H9 (cell line): Measurements from ENCODE around the gene SLC35B2. TPM values are rescaled to one million over a fixed set of nuclear protein-coding genes. Genes with fewer than 3 reads are reported as not detected.

Experiments used
- DNase-seq: peaks from one replicate; pipeline ENCODE4 v3.0.0-alpha.2; 2017
- H2AFZ ChIP-seq: one replicate; pipeline ENCODE4 v1.6.1; 2013; ENCODE audit warnings: mild to moderate bottlenecking, low read length, control low read depth, moderate library complexity
- H2AK5ac ChIP-seq: 2 replicates; pipeline ENCODE4 v1.6.1; 2013; ENCODE audit warnings: low read length, control low read depth, mixed read lengths; ENCODE audit not compliant: insufficient read length
- H2BK120ac ChIP-seq: one replicate; pipeline ENCODE4 v1.6.1; 2013; ENCODE audit warnings: low read depth, mild to moderate bottlenecking, low read length, control low read depth, inconsistent platforms; ENCODE audit not compliant: poor library complexity, severe bottlenecking
- H2BK12ac ChIP-seq: 2 replicates; pipeline ENCODE4 v1.6.1; 2013; ENCODE audit warnings: low read length, control low read depth, mixed read lengths, low read depth; ENCODE audit not compliant: insufficient read length
- H2BK15ac ChIP-seq: 2 replicates; pipeline ENCODE4 v1.6.1; 2013; ENCODE audit warnings: low read depth, low read length, control low read depth
- H2BK20ac ChIP-seq: one replicate; pipeline ENCODE4 v1.6.1; 2013; ENCODE audit warnings: low read depth, mild to moderate bottlenecking, low read length, control low read depth, inconsistent platforms; ENCODE audit not compliant: poor library complexity, severe bottlenecking
- H2BK5ac ChIP-seq: 2 replicates; pipeline ENCODE4 v1.6.1; 2013; ENCODE audit warnings: low read length, control low read depth, mixed read lengths; ENCODE audit not compliant: insufficient read length
- H3K14ac ChIP-seq: 2 replicates; pipeline ENCODE4 v1.6.1; 2013; ENCODE audit warnings: low read length, control low read depth; ENCODE audit not compliant: insufficient read depth
- H3K18ac ChIP-seq: 2 replicates; pipeline ENCODE4 v1.6.1; 2013; ENCODE audit warnings: low read depth, mild to moderate bottlenecking, mixed read lengths, low read length, control low read depth; ENCODE audit not compliant: insufficient read length
- H3K23ac ChIP-seq: 2 replicates; pipeline ENCODE4 v1.6.1; 2013; ENCODE audit warnings: low read length, control low read depth, mixed read lengths, low read depth; ENCODE audit not compliant: insufficient read length
- H3K23me2 ChIP-seq: 2 replicates; pipeline ENCODE4 v1.6.1; 2013; ENCODE audit warnings: low read depth, mild to moderate bottlenecking, mixed read lengths, low read length, control low read depth; ENCODE audit not compliant: insufficient read length, poor library complexity, severe bottlenecking
- H3K27ac ChIP-seq: 2 replicates; pipeline ENCODE4 v1.5.1; 2013; ENCODE audit warnings: low read length, control low read depth, mixed read lengths, low read depth; ENCODE audit not compliant: insufficient read length
- H3K27me3 ChIP-seq: 2 replicates; pipeline ENCODE4 v1.6.1; 2013; ENCODE audit warnings: low read length, control low read depth, inconsistent platforms; ENCODE audit not compliant: insufficient read depth
- H3K4ac ChIP-seq: 2 replicates; pipeline ENCODE4 v1.6.1; 2013; ENCODE audit warnings: low read depth, mild to moderate bottlenecking, control low read depth, inconsistent platforms, low read length, moderate library complexity
- H3K4me1 ChIP-seq: 2 replicates; pipeline ENCODE4 v1.6.1; 2013; ENCODE audit warnings: low read length, control low read depth, inconsistent platforms; ENCODE audit not compliant: insufficient read depth
- H3K4me2 ChIP-seq: 2 replicates; pipeline ENCODE4 v1.6.1; 2013; ENCODE audit warnings: low read length, control low read depth, mixed read lengths; ENCODE audit not compliant: insufficient read length, insufficient read depth
- H3K56ac ChIP-seq: 2 replicates; pipeline ENCODE4 v1.6.1; 2013; ENCODE audit warnings: low read depth, mild to moderate bottlenecking, mixed read lengths, low read length, control low read depth; ENCODE audit not compliant: insufficient read length
- H3K79me1 ChIP-seq: 2 replicates; pipeline ENCODE4 v1.6.1; 2013; ENCODE audit warnings: low read depth, mild to moderate bottlenecking, moderate library complexity, low read length, control low read depth, inconsistent platforms; ENCODE audit not compliant: insufficient read depth, poor library complexity, severe bottlenecking
- H3K79me2 ChIP-seq: 2 replicates; pipeline ENCODE4 v1.6.1; 2013; ENCODE audit warnings: low read length, control low read depth, inconsistent platforms; ENCODE audit not compliant: insufficient read depth
- H3K9ac ChIP-seq: 2 replicates; pipeline ENCODE4 v1.6.1; 2013; ENCODE audit warnings: low read length, control low read depth, mixed read lengths; ENCODE audit not compliant: insufficient read length; ENCODE audit errors: extremely low read depth
- H3K9me3 ChIP-seq: one replicate; pipeline ENCODE4 v1.6.1; 2013; ENCODE audit warnings: low read depth, low read length, inconsistent platforms; ENCODE audit not compliant: control insufficient read depth
- H3T11ph ChIP-seq: one replicate; pipeline ENCODE4 v1.6.1; 2013; ENCODE audit warnings: mild to moderate bottlenecking, low read length, control low read depth, inconsistent platforms
- H4K20me1 ChIP-seq: one replicate; pipeline ENCODE4 v1.6.1; 2013; ENCODE audit not compliant: control insufficient read depth, insufficient read length, insufficient read depth
- H4K5ac ChIP-seq: 2 replicates; pipeline ENCODE4 v1.6.1; 2013; ENCODE audit warnings: low read depth, mild to moderate bottlenecking, mixed read lengths, low read length, control low read depth; ENCODE audit not compliant: insufficient read length
- H4K8ac ChIP-seq: replicated peaks from 2 replicates; pipeline ENCODE4 v1.6.1; 2013; ENCODE audit warnings: low read length, control low read depth, mixed read lengths, low read depth; ENCODE audit not compliant: insufficient read length
- H4K91ac ChIP-seq: 2 replicates; pipeline ENCODE4 v1.6.1; 2013; ENCODE audit warnings: low read depth, mild to moderate bottlenecking, moderate library complexity, mixed read lengths, low read length, control low read depth; ENCODE audit not compliant: insufficient read length
- H3K27ac Mint-ChIP-seq, 3 experiments: 2 replicates in 2 of 3; 3 replicates in 1 of 3; pipeline ENCODE4 v1.8.0; 2020 to 2021; ENCODE audit warnings: mixed read lengths in 3 of 3, mild to moderate bottlenecking in 1 of 3, moderate library complexity in 1 of 3
- H3K27me3 Mint-ChIP-seq: 2 replicates; pipeline ENCODE4 v1.8.0; 2021; ENCODE audit warnings: low read depth, mild to moderate bottlenecking, moderate library complexity, mixed read lengths
- H3K36me3 Mint-ChIP-seq, 3 experiments: 2 replicates in 2 of 3; 3 replicates in 1 of 3; pipeline ENCODE4 v1.8.0; 2020 to 2021; ENCODE audit warnings: low read depth in 3 of 3, mixed read lengths in 3 of 3; ENCODE audit not compliant: insufficient read depth in 1 of 3
- H3K4me1 Mint-ChIP-seq, 2 experiments: 2 replicates each; pipeline ENCODE4 v1.8.0; 2020; ENCODE audit warnings: mixed read lengths in 2 of 2
- H3K4me3 Mint-ChIP-seq, 2 experiments: 2 replicates in 1 of 2; 3 replicates in 1 of 2; pipeline ENCODE4 v1.8.0; 2020 to 2021; ENCODE audit warnings: mild to moderate bottlenecking in 2 of 2, mixed read lengths in 2 of 2, moderate library complexity in 1 of 2
- H3K9me3 Mint-ChIP-seq, 2 experiments: 2 replicates in 1 of 2; 3 replicates in 1 of 2; pipeline ENCODE4 v1.8.0; 2020; ENCODE audit warnings: mild to moderate bottlenecking in 2 of 2, mixed read lengths in 2 of 2, moderate library complexity in 1 of 2
- CTCF ChIP-seq: fragments of 200-600 bp; sonication (generic); conservative IDR thresholded peaks from 3 replicates; pipeline ENCODE4 v1.8.0; 2021; ENCODE audit warnings: antibody characterized with exemption, mild to moderate bottlenecking
- WGBS: extraction: QIAGEN DNeasy Blood & Tissue Kit; methylation state at CpG from one replicate; pipeline ENCODE4 v1.1.7; 2013; ENCODE audit warnings: missing lambda C conversion rate, low lambda C conversion rate, mixed read lengths; ENCODE audit not compliant: insufficient read length; ENCODE audit errors: extremely low coverage; 5-methylcytosine and 5-hydroxymethylcytosine counted together
- total RNA-seq: library from RNA; stranded (reverse); gene quantifications from 2 replicates; pipeline ENCODE4 v1.2.1, GENCODE V29; 2021

The SLC35B2 gene
- total RNA-seq, 1 experiment from 2014 or later, result 34.5 TPM

GRCh38 chr6:44255105-44255808 lies 2.1 kb downstream of the SLC35B2 start:
- Histone ChIP-seq H3K79me2 (no peaks in the 10 kb centered on the region; the same call in 1 of the 2 replicates), H2AK5ac (no peak overlapping the region), H3K14ac (no peak overlapping the region), H2BK20ac (no peak overlapping the region), H2BK12ac (no peak overlapping the region), H3K27ac (no peak overlapping the region), H3K4me2 (peak overlapping the region; percentile 90), H3K23me2 (peaks cover 6% of the 10 kb centered on the region), H4K5ac (no peak overlapping the region), H3K79me1 (no peaks in the 10 kb centered on the region), H2AFZ (no peak overlapping the region), H4K91ac (no peak overlapping the region), H3K4ac (no peak overlapping the region), H3T11ph (no peak overlapping the region), H3K27me3 (no peaks in the 10 kb centered on the region), H2BK15ac (no peak overlapping the region), H3K9me3 (no peaks in the 10 kb centered on the region), H2BK120ac (no peak overlapping the region), H2BK5ac (no peak overlapping the region), H4K20me1 (no peaks in the 10 kb centered on the region), H3K56ac (no peak overlapping the region), H4K8ac (no peak overlapping the region), H3K4me1 (no peaks in the 10 kb centered on the region; the same call in 1 of the 2 replicates), H3K9ac (no peak overlapping the region), H3K23ac (no peak overlapping the region), H3K18ac (no peak overlapping the region)
- H3K36me3 Mint-ChIP-seq, result peaks cover 38 to 77% (median 62%) of the 10 kb centered on the region in 3 experiments
- peaks cover 11% of the 10 kb centered on the region for H3K27me3 Mint-ChIP-seq
- peak; percentile 72 for DNase-seq
- H3K4me3 Mint-ChIP-seq, result peak overlapping the region; percentile 88 to 90
- H3K27ac Mint-ChIP-seq, result peak overlapping the region in 2 of 3 experiments; percentile 79 to 98; a peak in 4 of 7 replicates
- peaks cover 42 to 47% of the 10 kb centered on the region in 2 experiments for H3K4me1 Mint-ChIP-seq
- no peaks in the 10 kb centered on the region for H3K9me3 Mint-ChIP-seq
- WGBS, result no CpG with 5 or more reads among the region's 16 CpGs
- no peak for TF ChIP-seq CTCF
